Measurements from ENCODE around the gene MYRF.

MYRF gene

DNA sequence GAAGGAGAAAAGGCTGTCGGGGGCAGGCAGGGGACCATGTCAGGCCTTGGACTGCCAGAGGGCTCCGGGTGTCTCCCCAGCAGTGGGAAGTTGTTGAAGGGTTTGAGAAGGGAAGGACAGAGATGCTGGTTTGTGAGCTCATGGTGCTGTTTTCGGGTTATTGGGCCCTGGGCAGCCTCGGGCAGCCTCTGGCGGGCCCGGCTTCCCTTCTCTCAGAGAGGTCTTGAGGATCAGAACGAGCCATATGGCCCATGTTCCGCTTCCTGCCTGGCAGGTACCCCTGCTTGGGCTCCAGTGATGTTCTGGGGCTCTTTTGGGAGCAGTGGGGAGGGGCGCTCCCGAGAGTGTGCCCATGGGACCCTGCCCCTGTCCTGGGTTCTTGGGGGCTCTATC lies 9.8 kb downstream of the MYRF start:
- DNase-seq = no peak

- no peak for DNase-seq
Measured at GRCh38 chr11:61762798-61763197, 10.4 kb downstream of the MYRF start.

GRCh38 chr11:61763930-61764605 lies 11.6 kb downstream of the MYRF start:
- DNase-seq = no peak

- DNase-seq = no peak
Measured at GRCh38 chr11:61764606-61765260, 12.3 kb downstream of the MYRF start.

GRCh38 chr11:61765550-61766253 lies 13.3 kb downstream of the MYRF start:
- DNase-seq = no peak

- no peak for DNase-seq
Measured at GRCh38 chr11:61766353-61766841, 14.0 kb downstream of the MYRF start.

- DNase-seq = no peak
Measured at GRCh38 chr11:61768376-61769076, 16.1 kb downstream of the MYRF start.

- DNase-seq = no peak
Measured at GRCh38 chr11:61769169-61769920, 16.9 kb downstream of the MYRF start.

DNA sequence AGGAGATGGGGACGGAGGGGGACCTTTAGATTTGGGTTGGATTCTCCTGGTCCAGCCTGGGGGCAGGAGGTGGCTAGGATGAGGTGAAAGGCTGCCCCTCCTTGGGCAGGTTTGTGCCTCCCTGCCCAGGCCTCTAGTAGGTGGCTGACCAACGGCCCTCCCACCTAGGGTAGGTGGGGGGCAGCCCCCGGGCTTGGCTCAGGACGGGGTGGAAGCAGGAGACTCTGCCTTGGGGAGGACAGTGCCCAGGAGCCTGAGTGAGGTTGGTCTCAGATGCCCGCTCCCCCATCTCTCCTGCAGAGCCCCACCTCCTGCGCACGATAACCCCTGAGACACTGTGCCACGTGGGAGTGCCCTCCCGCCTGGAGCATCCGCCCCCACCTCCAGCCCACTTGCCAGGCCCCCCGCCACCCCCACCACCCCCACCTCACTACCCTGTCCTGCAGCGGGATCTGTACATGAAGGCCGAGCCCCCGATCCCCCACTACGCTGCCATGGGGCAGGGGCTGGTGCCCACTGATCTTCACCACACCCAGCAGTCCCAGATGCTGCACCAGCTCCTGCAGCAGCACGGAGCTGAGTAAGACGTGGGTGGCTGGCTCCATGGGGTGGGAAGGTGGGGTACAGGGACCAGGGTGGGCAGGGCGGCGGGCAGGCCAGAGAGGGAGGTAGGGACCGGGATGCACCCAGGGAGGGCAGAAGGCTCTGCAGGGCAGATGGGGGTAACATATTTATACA lies 17.7 kb downstream of the MYRF start:
- no peak for DNase-seq

DNA sequence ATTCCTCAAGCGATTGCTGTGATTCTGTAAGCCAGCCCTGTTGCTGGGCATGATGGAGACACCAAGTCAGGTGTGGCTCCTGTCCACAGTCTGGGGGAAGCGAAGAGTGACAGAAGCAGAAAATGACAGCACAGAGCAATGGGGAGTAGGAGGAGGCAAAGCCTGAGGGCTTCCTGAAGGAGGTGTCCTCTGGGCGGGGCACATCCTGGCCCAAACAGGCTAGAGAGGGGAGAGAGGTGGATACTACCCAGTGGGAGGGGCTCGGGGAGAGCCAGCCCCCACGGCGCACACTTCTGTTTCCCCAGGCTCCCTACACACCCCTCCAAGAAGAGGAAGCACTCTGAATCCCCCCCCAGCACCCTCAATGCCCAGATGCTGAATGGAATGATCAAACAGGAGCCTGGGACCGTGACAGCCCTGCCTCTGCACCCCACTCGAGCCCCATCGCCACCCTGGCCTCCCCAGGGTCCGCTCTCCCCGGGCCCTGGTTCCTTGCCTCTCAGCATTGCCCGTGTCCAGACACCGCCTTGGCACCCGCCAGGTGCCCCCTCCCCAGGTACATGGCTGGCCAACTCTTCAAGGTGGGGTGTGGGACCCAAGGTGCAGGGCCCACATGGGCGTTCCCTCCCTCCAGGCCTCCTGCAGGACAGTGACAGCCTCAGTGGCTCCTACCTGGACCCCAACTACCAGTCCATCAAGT lies 18.9 kb downstream of the MYRF start:
- DNase-seq = no peak

DNA sequence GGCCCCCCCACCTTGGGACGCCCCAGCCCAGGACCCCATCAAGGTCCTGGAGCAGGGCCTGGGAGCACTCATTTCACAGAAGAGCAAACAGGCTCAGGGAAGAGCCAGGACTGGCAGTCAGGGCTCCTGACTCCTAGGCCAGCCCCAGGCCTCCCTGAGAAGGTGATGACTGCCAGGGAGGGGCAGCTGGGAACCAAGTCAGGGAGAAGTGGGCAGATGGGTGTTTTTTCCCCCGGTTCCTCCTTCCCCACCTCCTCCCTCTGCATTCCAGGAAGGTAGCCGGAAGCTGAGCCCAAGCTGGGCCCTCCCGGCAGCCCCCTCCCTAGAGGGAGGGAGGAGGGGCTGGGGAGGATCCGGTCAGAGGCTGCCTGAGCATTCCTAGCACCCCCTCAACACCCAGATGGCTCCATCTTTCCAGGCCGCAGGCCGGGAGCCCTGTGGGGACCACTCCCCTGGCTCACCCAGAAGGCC lies 19.6 kb downstream of the MYRF start:
- no peak for DNase-seq

DNA sequence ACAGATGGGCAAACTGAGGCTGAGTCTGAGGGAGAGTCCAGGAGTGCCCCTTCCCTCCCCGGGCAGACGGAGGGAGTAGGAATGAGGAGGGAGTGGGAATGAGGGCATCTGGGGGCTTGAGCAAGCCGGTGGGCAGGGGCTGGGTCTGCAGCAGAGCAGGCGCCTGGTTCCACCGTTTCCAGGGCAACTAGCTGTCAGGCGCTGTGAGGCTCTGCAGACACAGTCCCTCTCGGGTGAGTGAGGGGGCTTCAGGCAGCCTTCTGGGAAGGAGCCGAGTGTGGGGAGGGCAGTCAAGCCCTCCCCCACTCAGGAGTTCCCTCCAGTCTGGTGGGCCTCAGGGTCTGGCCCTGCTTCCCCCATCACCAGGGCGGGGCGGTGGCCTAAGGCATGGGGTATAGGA lies 20.9 kb downstream of the MYRF start:
- no peak for DNase-seq

DNA sequence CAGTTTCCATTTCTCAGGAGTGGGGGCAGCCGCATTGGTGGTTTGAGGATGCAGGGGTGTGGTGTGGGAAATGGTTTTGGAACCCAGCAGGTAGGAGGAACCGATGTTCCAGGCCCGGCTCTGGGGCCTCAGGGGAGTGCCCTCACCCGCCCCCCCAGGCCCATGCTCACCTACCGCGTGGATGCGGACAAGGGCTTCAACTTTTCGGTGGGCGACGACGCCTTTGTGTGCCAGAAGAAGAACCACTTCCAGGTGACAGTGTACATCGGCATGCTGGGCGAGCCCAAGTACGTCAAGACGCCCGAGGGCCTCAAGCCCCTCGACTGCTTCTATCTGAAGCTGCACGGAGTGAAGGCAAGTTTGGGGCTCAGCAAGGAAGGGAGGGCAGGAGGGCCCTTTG lies 21.4 kb downstream of the MYRF start:
- DNase-seq = no peak

GRCh38 chr11:61774411-61774810 lies 22.0 kb downstream of the MYRF start:
- DNase-seq = no peak

DNA sequence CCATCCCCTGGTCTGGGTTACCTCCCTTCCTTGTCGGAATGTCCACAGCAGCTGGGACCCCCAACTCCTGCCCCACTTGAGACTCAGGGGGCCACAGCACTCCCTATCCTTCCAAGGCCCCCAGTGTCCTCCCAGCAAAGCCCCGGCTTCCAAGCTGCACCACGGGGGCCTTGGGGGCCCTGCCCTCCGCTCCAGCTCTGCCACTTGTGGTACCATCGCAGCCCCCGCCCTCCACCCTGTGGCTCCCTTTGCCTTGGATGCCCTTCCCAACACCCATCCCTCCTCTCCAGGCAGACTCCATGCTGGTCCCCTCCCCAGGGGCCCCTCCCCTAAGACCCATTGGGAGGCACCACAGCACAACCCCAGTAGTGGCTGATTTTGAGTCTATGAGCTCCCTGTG lies 22.7 kb downstream of the MYRF start:
- DNase-seq = no peak

GRCh38 chr11:61775606-61776554 lies 23.4 kb downstream of the MYRF start:
- DNase-seq = no peak

DNA sequence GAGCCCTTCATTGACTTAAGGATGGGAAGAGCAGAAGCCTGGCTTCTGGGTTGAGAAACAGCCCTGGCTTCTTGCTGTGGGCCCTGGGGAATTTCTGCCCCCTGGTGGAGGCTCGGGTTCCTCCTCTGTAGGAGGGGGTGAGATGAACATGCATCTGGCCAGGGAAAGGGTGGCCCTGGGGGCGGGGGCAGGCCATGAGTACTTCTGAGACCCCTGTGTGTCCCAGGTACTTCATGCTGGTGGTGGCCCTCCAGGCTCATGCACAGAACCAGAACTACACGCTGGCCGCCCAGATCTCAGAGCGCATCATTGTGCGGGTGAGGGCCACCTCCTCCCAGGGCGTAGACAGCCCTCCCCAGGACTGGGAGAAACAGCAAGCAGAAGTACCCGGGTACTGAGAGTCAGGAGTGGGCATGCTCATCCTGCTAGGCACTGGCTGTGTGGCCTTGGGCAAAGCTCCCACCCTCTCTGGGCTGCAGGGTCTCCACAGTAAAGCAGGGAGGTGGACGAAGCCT lies 24.2 kb downstream of the MYRF start:
- no peak for DNase-seq

- DNase-seq = no peak
Measured at GRCh38 chr11:61777234-61778090, 25.0 kb downstream of the MYRF start.

Data from NCI-H2107 (cell line).